Adrenal gland (tissue), 5 donors: Measurements from ENCODE around the gene MEIKIN.

ENCODE experiments used
- POLR2A ChIP-seq, 2 donors: fragments of 450-650 bp; IDR thresholded peaks; one replicate each; pipeline ENCODE4 v1.6.1; 2017; ENCODE audit warnings: antibody characterized with exemption in 2 of 2, mild to moderate bottlenecking in 2 of 2, moderate library complexity in 1 of 2
- TF ChIP-seq, protein P1 (sequence below), 6 experiments: fragments of 450-650 bp in 4 of 6; fragments of 200-600 bp in 2 of 6; sonication (generic) in 1 of 6; IDR thresholded peaks; 1 replicate in 5 of 6; 2 replicates in 1 of 6; pipeline versions ENCODE4 v1.5.1 to v1.8.0; 2016 to 2021; ENCODE audit warnings: antibody characterized with exemption in 6 of 6, mild to moderate bottlenecking in 2 of 6, moderate library complexity in 1 of 6
- donor health status: DM: no; HTN: no; CAD: no.

DNA sequence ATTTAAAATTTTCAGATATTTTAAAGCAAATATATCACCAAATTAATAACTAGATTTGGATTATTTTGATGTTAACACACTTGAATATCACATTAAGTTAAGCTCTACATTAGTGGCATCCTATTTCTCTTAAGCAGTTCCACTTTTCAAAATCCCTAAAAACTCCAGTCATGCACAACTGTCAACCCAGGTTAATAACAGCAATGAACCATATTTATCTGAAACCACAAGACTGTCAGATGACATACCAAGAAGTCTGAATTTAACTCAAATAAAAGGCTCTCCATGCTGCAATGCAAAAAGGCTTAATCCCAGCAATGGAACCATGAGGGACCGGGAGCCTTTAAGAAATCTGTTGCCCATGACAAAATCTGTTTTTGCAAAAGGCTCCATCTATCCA, 176.1 kb downstream of the MEIKIN start:
- TF ChIP-seq, protein P1, sequence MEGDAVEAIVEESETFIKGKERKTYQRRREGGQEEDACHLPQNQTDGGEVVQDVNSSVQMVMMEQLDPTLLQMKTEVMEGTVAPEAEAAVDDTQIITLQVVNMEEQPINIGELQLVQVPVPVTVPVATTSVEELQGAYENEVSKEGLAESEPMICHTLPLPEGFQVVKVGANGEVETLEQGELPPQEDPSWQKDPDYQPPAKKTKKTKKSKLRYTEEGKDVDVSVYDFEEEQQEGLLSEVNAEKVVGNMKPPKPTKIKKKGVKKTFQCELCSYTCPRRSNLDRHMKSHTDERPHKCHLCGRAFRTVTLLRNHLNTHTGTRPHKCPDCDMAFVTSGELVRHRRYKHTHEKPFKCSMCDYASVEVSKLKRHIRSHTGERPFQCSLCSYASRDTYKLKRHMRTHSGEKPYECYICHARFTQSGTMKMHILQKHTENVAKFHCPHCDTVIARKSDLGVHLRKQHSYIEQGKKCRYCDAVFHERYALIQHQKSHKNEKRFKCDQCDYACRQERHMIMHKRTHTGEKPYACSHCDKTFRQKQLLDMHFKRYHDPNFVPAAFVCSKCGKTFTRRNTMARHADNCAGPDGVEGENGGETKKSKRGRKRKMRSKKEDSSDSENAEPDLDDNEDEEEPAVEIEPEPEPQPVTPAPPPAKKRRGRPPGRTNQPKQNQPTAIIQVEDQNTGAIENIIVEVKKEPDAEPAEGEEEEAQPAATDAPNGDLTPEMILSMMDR (IDR thresholded peaks at IDR 0.05), result no peak
- TF ChIP-seq POLR2A (IDR thresholded peaks at IDR 0.05), result no peak
